ENCODE data around the gene SPANXN4.

SPANXN4 gene

GRCh38 chrX:143025628-143026027, at the start of gene SPANXN4:
Gene SPANXN4, plus strand, starts transcription at chrX:143025928. Its CDS starts 87 bp downstream, at chrX:143026015.
- in situ Hi-C loops (cut with HindIII; ENCODE audit: low pct_unique_long_range_greater_than_20kb, low sequenced_read_pairs), result no loop called here

GRCh38 chrX:142977128-142977914, 48.4 kb upstream of the SPANXN4 start:
- no peak for DNase-seq (ENCODE audit: low read depth in 1 of 2, low spot score in 1 of 2)
- TF ChIP-seq JUND (IDR thresholded peaks at IDR 0.05; ENCODE audit: low read depth), result no peak
- in situ Hi-C loops (cut with HindIII; ENCODE audit: low pct_unique_long_range_greater_than_20kb, low sequenced_read_pairs), result no loop called here

More at GRCh38 chrX:143025628-143026027, at the start of gene SPANXN4:
- no peak for TF ChIP-seq JUND (IDR thresholded peaks at IDR 0.05; ENCODE audit: low read depth)
- DNase-seq (ENCODE audit: low read depth in 1 of 2, low spot score in 1 of 2), result no peak

GRCh38 chrX:142978130-142978684, 47.5 kb upstream of the SPANXN4 start:
- in situ Hi-C loops (cut with HindIII; ENCODE audit: low pct_unique_long_range_greater_than_20kb, low sequenced_read_pairs), result no loop called here
- no peak for TF ChIP-seq JUND (IDR thresholded peaks at IDR 0.05; ENCODE audit: low read depth)
- no peak for DNase-seq (ENCODE audit: low read depth in 1 of 2, low spot score in 1 of 2)

- no peak for TF ChIP-seq JUND (IDR thresholded peaks at IDR 0.05; ENCODE audit: low read depth)
- in situ Hi-C loops (cut with HindIII; ENCODE audit: low pct_unique_long_range_greater_than_20kb, low sequenced_read_pairs), result no loop called here
These were observed 43.0 kb upstream of the SPANXN4 start for GRCh38 chrX:142982679-142983078.

GRCh38 chrX:142994988-142995387, 30.7 kb upstream of the SPANXN4 start:
- TF ChIP-seq JUND (IDR thresholded peaks at IDR 0.05; ENCODE audit: low read depth), result no peak
- in situ Hi-C loops (cut with HindIII; ENCODE audit: low pct_unique_long_range_greater_than_20kb, low sequenced_read_pairs), result no loop called here
- DNase-seq (ENCODE audit: low read depth in 1 of 2, low spot score in 1 of 2), result no peak

More at GRCh38 chrX:142982679-142983078, 43.0 kb upstream of the SPANXN4 start:
- no peak for DNase-seq (ENCODE audit: low read depth in 1 of 2, low spot score in 1 of 2)

- DNase-seq (ENCODE audit: low read depth in 1 of 2, low spot score in 1 of 2), result peak in 1 of 2 experiments; percentile 0
- in situ Hi-C loops (cut with HindIII; ENCODE audit: low pct_unique_long_range_greater_than_20kb, low sequenced_read_pairs), result no loop called here
- no peak for TF ChIP-seq JUND (IDR thresholded peaks at IDR 0.05; ENCODE audit: low read depth)
These were observed 27.1 kb upstream of the SPANXN4 start for GRCh38 chrX:142998447-142999198.

- no peak for DNase-seq (ENCODE audit: low read depth in 1 of 2, low spot score in 1 of 2)
- in situ Hi-C loops (cut with HindIII; ENCODE audit: low pct_unique_long_range_greater_than_20kb, low sequenced_read_pairs), result no loop called here
- no peak for TF ChIP-seq JUND (IDR thresholded peaks at IDR 0.05; ENCODE audit: low read depth)
These were observed 26.5 kb upstream of the SPANXN4 start for GRCh38 chrX:142999199-142999701.

- TF ChIP-seq JUND (IDR thresholded peaks at IDR 0.05; ENCODE audit: low read depth), result no peak
- DNase-seq (ENCODE audit: low read depth in 1 of 2, low spot score in 1 of 2), result no peak
- in situ Hi-C loops (cut with HindIII; ENCODE audit: low pct_unique_long_range_greater_than_20kb, low sequenced_read_pairs), result no loop called here
These were observed 23.5 kb upstream of the SPANXN4 start for GRCh38 chrX:143002206-143002605.

GRCh38 chrX:143017272-143017671, 8.5 kb upstream of the SPANXN4 start:
- in situ Hi-C loops (cut with HindIII; ENCODE audit: low pct_unique_long_range_greater_than_20kb, low sequenced_read_pairs), result no loop called here
- DNase-seq (ENCODE audit: low read depth in 1 of 2, low spot score in 1 of 2), result no peak
- no peak for TF ChIP-seq JUND (IDR thresholded peaks at IDR 0.05; ENCODE audit: low read depth)

GRCh38 chrX:143027275-143027674, 1.5 kb downstream of the SPANXN4 start:
- in situ Hi-C loops (cut with HindIII; ENCODE audit: low pct_unique_long_range_greater_than_20kb, low sequenced_read_pairs), result no loop called here

GRCh38 chrX:143047511-143047910, 21.8 kb downstream of the SPANXN4 start:
- no peak for DNase-seq (ENCODE audit: low read depth in 1 of 2, low spot score in 1 of 2)
- in situ Hi-C loops (cut with HindIII; ENCODE audit: low pct_unique_long_range_greater_than_20kb, low sequenced_read_pairs), result no loop called here
- no peak for TF ChIP-seq JUND (IDR thresholded peaks at IDR 0.05; ENCODE audit: low read depth)

More at GRCh38 chrX:143027275-143027674, 1.5 kb downstream of the SPANXN4 start:
- no peak for TF ChIP-seq JUND (IDR thresholded peaks at IDR 0.05; ENCODE audit: low read depth)
- peak in 1 of 2 experiments; percentile 11 for DNase-seq (ENCODE audit: low read depth in 1 of 2, low spot score in 1 of 2)

- in situ Hi-C loops (cut with HindIII; ENCODE audit: low pct_unique_long_range_greater_than_20kb, low sequenced_read_pairs), result no loop called here
- no peak for DNase-seq (ENCODE audit: low read depth in 1 of 2, low spot score in 1 of 2)
- TF ChIP-seq JUND (IDR thresholded peaks at IDR 0.05; ENCODE audit: low read depth), result no peak
These were observed 32.4 kb downstream of the SPANXN4 start for GRCh38 chrX:143058120-143058519.
